K562 (cell line): ENCODE measurements around the gene AGO4. TPM values are rescaled to one million over a fixed set of nuclear protein-coding genes. Genes with fewer than 3 reads are reported as not detected.

ENCODE experiments used
- ARNT ChIP-seq, 2 experiments: fragments of 450-650 bp; IDR thresholded peaks; 2 replicates each; pipeline ENCODE4 v1.6.1; 2016; ENCODE audit warnings: mild to moderate bottlenecking in 1 of 2
- CXXC5 ChIP-seq: fragments of 250-450 bp; sonication (Bioruptor Pico); IDR thresholded peaks from 2 replicates; pipeline ENCODE4 v1.8.0; 2022; ENCODE audit warnings: inconsistent platforms, mild to moderate bottlenecking, moderate library complexity
- GMEB1 ChIP-seq: fragments of 250-450 bp; sonication (Bioruptor Pico); IDR thresholded peaks from 2 replicates; pipeline ENCODE4 v1.4.0; 2020; ENCODE audit warnings: mild to moderate bottlenecking
- IRF2 ChIP-seq: sonication (generic); formaldehyde crosslinking; IDR thresholded peaks from 2 replicates; pipeline ENCODE4 v1.8.1; 2022; ENCODE audit warnings: mild to moderate bottlenecking, missing genetic modification reagents
- MAX ChIP-seq: sonication (generic); formaldehyde crosslinking; IDR thresholded peaks from 2 replicates; pipeline ENCODE4 v1.9.0; 2022; ENCODE audit warnings: mild to moderate bottlenecking, missing genetic modification reagents
- PBX2 ChIP-seq, 2 experiments: IDR thresholded peaks in 1 of 2; conservative IDR thresholded peaks in 1 of 2; 2 replicates each; pipeline ENCODE4 v1.6.1; 2016; ENCODE audit warnings: low read depth in 2 of 2, mild to moderate bottlenecking in 1 of 2, missing compliant biosample characterization in 1 of 2, missing genetic modification characterization in 1 of 2, moderate library complexity in 1 of 2
- POLR2G ChIP-seq: fragments of 200-400 bp; formaldehyde crosslinking; IDR thresholded peaks from 2 replicates; pipeline ENCODE4 v1.6.1; 2017; ENCODE audit warnings: low read depth, mild to moderate bottlenecking, antibody characterized with exemption, low read length, moderate library complexity
- RBM22 ChIP-seq: fragments of 200-400 bp; formaldehyde crosslinking; IDR thresholded peaks from 2 replicates; pipeline ENCODE4 v1.6.1; 2018; ENCODE audit warnings: low read length, low read depth; ENCODE audit not compliant: poor library complexity, severe bottlenecking
- TFE3 ChIP-seq: fragments of 450-650 bp; formaldehyde crosslinking; IDR thresholded peaks from 2 replicates; pipeline ENCODE4 v1.4.0; 2020; ENCODE audit warnings: mild to moderate bottlenecking, mixed read lengths
- VEZF1 ChIP-seq: fragments of 200-800 bp; sonication (Bioruptor generic); IDR thresholded peaks from 2 replicates; pipeline ENCODE4 v1.6.1; 2017; ENCODE audit warnings: missing genetic modification characterization, missing compliant biosample characterization
- ZBTB7A ChIP-seq: IDR thresholded peaks from 2 replicates; pipeline ENCODE4 v1.6.1; 2011; ENCODE audit warnings: low read depth, mild to moderate bottlenecking, low read length, moderate library complexity, borderline replicate concordance; ENCODE audit not compliant: control insufficient read depth
- ZNF592 ChIP-seq: fragments of 450-650 bp; IDR thresholded peaks from 2 replicates; pipeline ENCODE4 v1.6.1; 2017; ENCODE audit warnings: antibody characterized with exemption, mild to moderate bottlenecking
- polyA plus RNA-seq, 8 experiments: library from polyadenylated mRNA; depleted of rRNA in 4 of 8; stranded (reverse) in 5 of 8; unstranded in 3 of 8; fragments of >200 nt; fragmentation: Nextera tagmentation in 2 of 8; fragmentation: Illumina TruSeq in 1 of 8; extraction: Ambion mirVana in 2 of 8; extraction: Trizol in 1 of 8; gene quantifications; 2 replicates each; pipeline versions ENCODE4 v1.2.1 to v1.2.3, GENCODE V29; 2011 to 2014; ENCODE audit warnings: inconsistent platforms in 1 of 8, missing spikeins in 1 of 8
- total RNA-seq, 7 experiments: library from RNA; depleted of rRNA in 6 of 7; stranded (reverse); fragments of >200 nt in 6 of 7; fragmentation: Illumina TruSeq in 2 of 7; extraction: Trizol in 2 of 7; gene quantifications; 2 replicates each; pipeline versions ENCODE4 v1.2.1 to v1.2.3, GENCODE V29; 2011 to 2021; ENCODE audit warnings: low replicate concordance in 1 of 7

The AGO4 gene
- total and polyA plus RNA-seq, 9 of the 15 experiments (the other 6 are each of a cell fraction or from before 2014, with no cell fraction given) = 1.3 to 10.5 (median 6.5) TPM

GRCh38 chr1:35807614-35808449 is at the start of gene AGO4 (continued):
- TF ChIP-seq TFE3 (CRISPR knock-in tag) (no peak), CXXC5 (CRISPR knock-in tag) (peak; percentile 68), POLR2G (peak; percentile 85), RBM22 (no peak), ZNF592 (peak; percentile 45; the same call in 1 of the 2 replicates), GMEB1 (CRISPR knock-in tag) (peak; percentile 60; the same call in 1 of the 2 replicates), MAX (CRISPR knock-in tag) (no peak), PBX2 (CRISPR knock-in tag; IDR thresholded peaks at IDR 0.05; ENCODE audit: low read depth) (no peak), PBX2 (tag; conservative IDR thresholded peaks at IDR 0.05; ENCODE audit: low read depth) (0 out of 2 replicates have a peak, but pooled peaks have one; percentile 11), ZBTB7A (peak; percentile 83; the same call in 1 of the 2 replicates), VEZF1 (CRISPR knock-in tag) (peak; percentile 66), IRF2 (CRISPR knock-in tag) (peak; percentile 46; the same call in 1 of the 2 replicates), ARNT (IDR thresholded peaks at IDR 0.05) (no peak)
